GM20431 (cell line): Measurements from ENCODE around the gene SAMD15.
"Not testable (repeated sequence)": the region's sequence is repeated elsewhere in the genome, so short reads cannot be mapped to it uniquely, and the experiment has no call there.

Experiments used
- in situ Hi-C: fragments of 300-500 bp; cut with MseI, MboI; formaldehyde crosslinking; loops from one replicate; pipeline ENCODE4 v1.15.0; 2020; ENCODE audit warnings: low sequenced_read_pairs; ENCODE audit not compliant: unreplicated experiment

Gene SAMD15

GRCh38 chr14:77376771-77377501 lies at the start of gene SAMD15, which contains the start of gene TMED8:
TSS of gene SAMD15 (plus strand) at chr14:77377379. CDS start at chr14:77377419, 40 bp downstream.
TSS of gene TMED8 (minus strand) at chr14:77377094. CDS start at chr14:77377053, 41 bp downstream.
- in situ Hi-C loops = no loop called here

- in situ Hi-C loops = no loop called here
These were observed 47.3 kb upstream of the SAMD15 start for GRCh38 chr14:77329872-77330271.

GRCh38 chr14:77335576-77335975 lies 41.6 kb upstream of the SAMD15 start:
- in situ Hi-C loops = no loop called here

GRCh38 chr14:77337255-77337654 lies 39.9 kb upstream of the SAMD15 start:
- in situ Hi-C loops = not testable (repeated sequence)

GRCh38 chr14:77337880-77338279 lies 39.3 kb upstream of the SAMD15 start:
- in situ Hi-C loops = no loop called here

GRCh38 chr14:77338302-77338701 lies 38.9 kb upstream of the SAMD15 start:
- in situ Hi-C loops = no loop called here

GRCh38 chr14:77339407-77339806 lies 37.8 kb upstream of the SAMD15 start:
- in situ Hi-C loops = no loop called here

- in situ Hi-C loops = no loop called here
These were observed 36.8 kb upstream of the SAMD15 start for GRCh38 chr14:77340389-77340788.

GRCh38 chr14:77342726-77343397 lies 34.3 kb upstream of the SAMD15 start:
- in situ Hi-C loops = no loop called here

GRCh38 chr14:77343662-77344061 lies 33.5 kb upstream of the SAMD15 start:
- in situ Hi-C loops = no loop called here

GRCh38 chr14:77344377-77344996 lies 32.7 kb upstream of the SAMD15 start:
- in situ Hi-C loops = no loop called here

- in situ Hi-C loops = no loop called here
These were observed 30.7 kb upstream of the SAMD15 start for GRCh38 chr14:77346495-77346894.

- in situ Hi-C loops = no loop called here
These were observed 29.4 kb upstream of the SAMD15 start for GRCh38 chr14:77347751-77348150.

- in situ Hi-C loops = no loop called here
These were observed 23.6 kb upstream of the SAMD15 start for GRCh38 chr14:77353469-77354141.

GRCh38 chr14:77355811-77356210 lies 21.4 kb upstream of the SAMD15 start:
- in situ Hi-C loops = no loop called here

GRCh38 chr14:77356899-77357298 lies 20.3 kb upstream of the SAMD15 start:
- in situ Hi-C loops = no loop called here

- in situ Hi-C loops = no loop called here
These were observed 17.6 kb upstream of the SAMD15 start for GRCh38 chr14:77359626-77360025.

GRCh38 chr14:77364146-77364545 lies 13.0 kb upstream of the SAMD15 start:
- in situ Hi-C loops = no loop called here

GRCh38 chr14:77369285-77369684 lies 7.9 kb upstream of the SAMD15 start:
- in situ Hi-C loops = no loop called here

- in situ Hi-C loops = no loop called here
These were observed 4.8 kb upstream of the SAMD15 start for GRCh38 chr14:77372304-77372841.
